ENCODE measurements around the gene FKBP15.
A peak's percentile ranks its signal among the peaks of the same experiment; 100 is the strongest.
"Not testable (repeated sequence)": the region's sequence is repeated elsewhere in the genome, so short reads cannot be mapped to it uniquely, and the experiment has no call there.

FKBP15 gene, protein sequence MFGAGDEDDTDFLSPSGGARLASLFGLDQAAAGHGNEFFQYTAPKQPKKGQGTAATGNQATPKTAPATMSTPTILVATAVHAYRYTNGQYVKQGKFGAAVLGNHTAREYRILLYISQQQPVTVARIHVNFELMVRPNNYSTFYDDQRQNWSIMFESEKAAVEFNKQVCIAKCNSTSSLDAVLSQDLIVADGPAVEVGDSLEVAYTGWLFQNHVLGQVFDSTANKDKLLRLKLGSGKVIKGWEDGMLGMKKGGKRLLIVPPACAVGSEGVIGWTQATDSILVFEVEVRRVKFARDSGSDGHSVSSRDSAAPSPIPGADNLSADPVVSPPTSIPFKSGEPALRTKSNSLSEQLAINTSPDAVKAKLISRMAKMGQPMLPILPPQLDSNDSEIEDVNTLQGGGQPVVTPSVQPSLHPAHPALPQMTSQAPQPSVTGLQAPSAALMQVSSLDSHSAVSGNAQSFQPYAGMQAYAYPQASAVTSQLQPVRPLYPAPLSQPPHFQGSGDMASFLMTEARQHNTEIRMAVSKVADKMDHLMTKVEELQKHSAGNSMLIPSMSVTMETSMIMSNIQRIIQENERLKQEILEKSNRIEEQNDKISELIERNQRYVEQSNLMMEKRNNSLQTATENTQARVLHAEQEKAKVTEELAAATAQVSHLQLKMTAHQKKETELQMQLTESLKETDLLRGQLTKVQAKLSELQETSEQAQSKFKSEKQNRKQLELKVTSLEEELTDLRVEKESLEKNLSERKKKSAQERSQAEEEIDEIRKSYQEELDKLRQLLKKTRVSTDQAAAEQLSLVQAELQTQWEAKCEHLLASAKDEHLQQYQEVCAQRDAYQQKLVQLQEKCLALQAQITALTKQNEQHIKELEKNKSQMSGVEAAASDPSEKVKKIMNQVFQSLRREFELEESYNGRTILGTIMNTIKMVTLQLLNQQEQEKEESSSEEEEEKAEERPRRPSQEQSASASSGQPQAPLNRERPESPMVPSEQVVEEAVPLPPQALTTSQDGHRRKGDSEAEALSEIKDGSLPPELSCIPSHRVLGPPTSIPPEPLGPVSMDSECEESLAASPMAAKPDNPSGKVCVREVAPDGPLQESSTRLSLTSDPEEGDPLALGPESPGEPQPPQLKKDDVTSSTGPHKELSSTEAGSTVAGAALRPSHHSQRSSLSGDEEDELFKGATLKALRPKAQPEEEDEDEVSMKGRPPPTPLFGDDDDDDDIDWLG

DNA sequence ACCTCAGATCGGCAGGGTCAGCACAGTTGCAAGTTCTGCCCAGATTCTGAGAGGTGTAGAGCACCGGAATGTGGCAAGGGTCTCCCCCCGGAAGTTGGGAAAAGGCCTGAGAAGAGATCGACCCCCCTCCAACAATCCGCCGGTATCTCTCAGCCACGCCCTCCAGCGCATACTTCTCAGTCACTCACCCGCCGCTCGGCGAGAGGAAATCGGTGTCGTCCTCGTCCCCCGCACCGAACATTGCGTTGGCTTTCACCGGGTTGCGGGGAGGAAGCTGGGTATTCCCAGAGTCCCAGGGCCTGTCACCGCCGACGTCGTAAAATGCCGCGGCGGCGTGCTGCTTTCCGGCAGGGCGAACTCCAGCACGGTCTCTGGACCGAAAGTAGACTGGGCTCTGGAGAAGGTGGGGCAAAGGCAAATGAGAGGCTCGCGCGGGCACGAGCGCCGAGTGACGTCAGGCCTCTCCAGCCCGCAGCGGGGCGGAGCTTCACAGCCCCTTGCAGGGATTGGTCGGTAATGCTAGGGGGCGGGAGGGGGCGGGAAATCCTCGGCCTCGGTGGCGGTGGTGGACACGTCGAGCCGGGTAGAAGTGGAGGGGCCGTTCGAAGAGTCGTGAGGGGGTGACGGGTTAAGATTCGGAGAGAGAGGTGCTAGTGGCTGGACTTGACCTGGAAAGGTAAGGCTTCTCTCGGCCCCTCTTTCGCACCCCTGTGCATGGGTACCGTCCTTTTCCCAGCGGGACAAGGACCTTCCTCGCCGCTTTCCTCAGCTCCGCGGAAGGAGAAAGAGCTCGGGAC, at the start of gene FKBP15, which contains the start of gene SLC31A1:
FKBP15 (minus strand) TSS at position 275 of the 797 bp plus-strand sequence; CDS start at position 241, 34 bp downstream.
SLC31A1 (plus strand) TSS at position 542 of the 797 bp plus-strand sequence. CDS start 34,605 bp downstream, outside the sequence.
- peak; percentile 93 to 95 for DNase-seq (ENCODE audit: low read depth in 2 of 2)

DNA sequence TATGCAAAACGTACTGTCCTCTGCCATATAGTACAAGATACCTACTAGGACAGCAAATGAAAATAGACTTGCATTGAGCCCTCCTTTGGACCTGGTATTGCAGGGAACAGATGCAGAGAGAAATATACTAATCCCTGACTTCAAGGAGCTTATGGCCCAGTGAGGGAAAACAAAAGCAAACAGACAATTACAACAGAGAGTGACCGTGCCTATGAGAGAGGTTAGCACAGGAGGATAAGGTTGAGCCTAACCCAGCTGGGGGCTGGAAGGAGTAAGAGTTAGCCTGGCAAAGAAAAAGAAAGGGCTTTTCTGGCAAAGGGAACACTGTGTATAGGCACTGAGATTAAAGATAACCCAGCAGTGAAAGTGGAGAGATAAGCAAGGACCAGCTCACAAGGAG, 48.8 kb upstream of the FKBP15 start:
- DNase-seq (ENCODE audit: low read depth in 2 of 2): no peak

DNA sequence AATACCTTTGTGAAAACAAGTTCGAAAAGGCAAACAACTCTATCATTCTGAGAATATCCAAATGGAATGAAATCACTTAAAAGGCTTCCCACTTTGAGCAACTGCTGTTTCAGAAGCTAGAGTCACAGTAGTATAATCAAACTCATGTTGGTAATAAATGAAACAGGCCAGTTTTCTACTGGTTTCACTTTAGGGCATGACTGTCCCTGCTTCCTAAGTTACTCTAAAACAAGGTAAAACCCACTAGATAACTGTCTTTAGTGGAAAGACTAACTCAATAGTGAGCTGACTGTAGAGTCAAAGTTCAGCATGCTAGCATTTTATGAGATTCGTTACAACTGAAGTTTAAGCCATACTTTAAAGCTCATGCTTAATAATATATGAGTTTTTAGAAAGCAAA, 48.3 kb upstream of the FKBP15 start:
- DNase-seq (ENCODE audit: low read depth in 2 of 2): no peak

DNA sequence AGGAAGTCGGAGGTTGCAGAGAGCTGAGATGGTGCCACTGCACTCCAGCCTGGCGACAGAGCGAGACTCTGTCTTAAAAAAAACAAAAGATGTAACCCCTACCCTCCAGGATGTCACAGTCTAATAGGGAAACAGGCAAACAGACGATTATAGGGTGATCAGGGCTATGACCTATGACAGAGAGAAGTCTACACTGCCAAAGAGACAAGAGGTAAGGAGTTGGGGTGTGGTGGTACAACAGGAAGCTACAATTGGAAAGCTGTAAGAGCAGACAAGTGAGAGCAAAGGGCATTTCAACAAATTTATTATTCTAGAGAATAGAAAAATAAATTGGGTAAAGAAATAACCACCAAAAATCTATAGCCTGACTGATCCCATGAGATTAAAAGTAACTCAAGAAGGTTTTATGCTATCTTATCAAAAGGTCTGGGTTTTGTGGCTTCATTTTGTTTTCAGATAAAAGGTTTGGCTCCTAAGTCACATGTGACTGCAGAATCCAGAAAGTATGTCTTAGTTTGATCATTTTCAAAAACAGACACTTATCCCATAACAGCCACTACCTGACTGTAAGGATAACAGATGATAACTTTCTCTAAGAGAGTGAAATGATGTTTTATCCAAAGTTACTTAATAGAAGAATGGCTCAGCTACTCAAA, 47.0 kb upstream of the FKBP15 start:
- no peak for DNase-seq (ENCODE audit: low read depth in 2 of 2)

DNA sequence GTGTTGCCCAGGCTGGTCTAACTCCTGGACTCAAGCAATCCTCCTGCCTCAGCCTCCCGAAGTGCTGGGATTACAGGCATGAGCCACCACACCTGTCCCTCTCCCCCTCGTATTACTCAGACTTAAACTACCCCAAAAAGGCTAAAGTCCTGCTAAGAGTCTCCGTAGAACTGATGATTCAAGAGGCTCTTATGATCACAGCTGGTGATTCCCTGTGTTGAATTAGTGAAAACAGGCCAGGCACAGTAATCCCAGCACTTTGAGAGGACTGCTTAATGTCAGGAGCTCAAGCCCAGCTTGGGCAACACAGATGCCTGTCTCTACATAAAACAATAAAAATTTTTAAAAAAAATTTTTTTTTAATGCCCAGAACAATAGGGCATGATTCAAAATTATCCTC, 45.1 kb upstream of the FKBP15 start:
- DNase-seq (ENCODE audit: low read depth in 2 of 2): no peak

DNA sequence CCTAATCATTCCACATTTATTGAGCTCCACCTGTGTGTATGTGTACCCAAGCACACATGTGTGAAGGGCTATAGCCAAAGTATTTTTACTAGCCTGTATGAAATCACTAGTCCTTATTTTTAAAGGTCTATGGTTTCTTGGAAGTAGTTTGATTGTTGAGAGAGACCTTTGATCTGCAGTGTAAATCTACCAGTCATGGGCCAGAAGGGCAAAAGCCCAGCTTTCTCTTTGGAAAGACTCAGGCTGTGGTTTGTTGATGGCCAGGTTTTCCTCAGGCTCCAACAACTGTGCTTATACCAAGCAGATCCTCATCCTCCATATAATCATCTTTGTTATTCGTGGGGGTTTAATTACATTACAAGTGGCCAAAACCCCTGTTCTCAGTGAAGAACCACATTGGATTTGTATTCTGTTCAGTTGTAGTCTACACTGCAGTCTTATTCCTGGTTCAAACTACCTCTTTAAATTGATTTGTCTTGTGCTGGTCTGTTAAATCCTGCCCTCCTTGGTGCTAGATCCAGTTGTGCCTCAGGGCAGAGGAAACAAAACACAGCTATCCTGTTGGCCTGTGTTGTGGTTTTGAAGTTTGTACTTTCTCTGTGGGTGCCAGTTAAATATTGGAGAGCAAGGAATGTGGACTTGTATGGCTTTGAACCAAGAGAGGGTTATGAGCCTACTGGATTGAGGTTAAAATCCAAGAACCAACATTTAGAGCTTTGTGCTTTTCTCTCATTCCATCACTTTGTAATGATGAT, 41.0 kb upstream of the FKBP15 start:
- DNase-seq (ENCODE audit: low read depth in 2 of 2): no peak

DNA sequence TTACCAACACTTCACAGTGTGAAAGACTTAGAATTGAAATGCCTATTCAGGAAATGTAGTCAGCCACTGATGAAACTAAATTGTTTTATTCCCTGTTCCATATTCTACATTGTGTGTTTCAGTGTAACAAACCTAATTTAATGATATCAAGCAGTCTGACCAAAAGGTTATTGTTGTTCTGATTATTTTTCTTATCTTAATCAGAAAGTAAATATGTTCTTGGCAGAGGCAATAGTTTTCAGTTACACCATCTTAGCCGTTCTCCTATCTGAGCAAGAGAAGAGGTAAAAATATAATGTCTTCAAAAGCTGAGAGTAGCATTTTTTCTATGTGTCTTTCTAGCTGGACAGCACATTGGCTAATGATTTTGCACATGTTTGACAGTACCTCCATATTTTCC, 37.2 kb upstream of the FKBP15 start:
- no peak for DNase-seq (ENCODE audit: low read depth in 2 of 2)

DNA sequence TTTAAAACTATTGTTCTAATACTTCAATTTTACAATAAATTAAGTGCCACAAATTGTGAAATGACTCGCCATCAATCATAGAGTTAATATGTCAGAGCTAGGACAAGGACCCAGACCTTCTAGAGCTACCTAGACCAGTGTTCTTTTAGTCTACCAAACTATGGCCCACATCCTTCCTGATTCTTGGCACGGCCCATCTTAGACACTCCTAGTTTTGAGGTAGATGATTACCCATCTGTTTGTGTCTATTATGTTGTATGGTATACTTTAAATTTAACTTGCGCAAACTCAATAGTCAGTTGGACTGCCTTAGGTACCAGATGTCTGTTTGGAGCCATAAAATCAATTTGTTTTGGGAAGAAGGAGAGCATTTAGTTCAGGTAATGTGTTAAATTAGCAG, 36.8 kb upstream of the FKBP15 start:
- DNase-seq (ENCODE audit: low read depth in 2 of 2): no peak

DNA sequence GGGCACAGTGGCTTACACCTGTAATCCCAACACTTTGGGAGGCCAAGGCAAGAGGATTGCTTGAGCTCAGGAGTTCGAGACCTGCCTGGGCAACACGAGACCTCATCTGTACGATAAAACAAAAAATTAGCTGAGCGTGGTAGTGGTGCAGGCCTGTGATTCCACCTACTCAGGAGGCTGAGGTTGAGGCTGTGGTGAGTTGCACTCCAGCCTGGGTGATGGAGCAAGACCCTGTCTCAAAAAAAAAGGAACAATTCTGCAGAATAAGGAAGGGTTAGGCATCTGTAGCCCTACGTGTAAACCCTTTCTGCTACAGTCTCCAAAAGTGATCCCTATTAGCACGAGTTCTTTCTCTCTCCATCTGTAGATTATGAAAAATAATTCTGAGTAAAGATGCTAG, 34.4 kb upstream of the FKBP15 start:
- no peak for DNase-seq (ENCODE audit: low read depth in 2 of 2)

DNA sequence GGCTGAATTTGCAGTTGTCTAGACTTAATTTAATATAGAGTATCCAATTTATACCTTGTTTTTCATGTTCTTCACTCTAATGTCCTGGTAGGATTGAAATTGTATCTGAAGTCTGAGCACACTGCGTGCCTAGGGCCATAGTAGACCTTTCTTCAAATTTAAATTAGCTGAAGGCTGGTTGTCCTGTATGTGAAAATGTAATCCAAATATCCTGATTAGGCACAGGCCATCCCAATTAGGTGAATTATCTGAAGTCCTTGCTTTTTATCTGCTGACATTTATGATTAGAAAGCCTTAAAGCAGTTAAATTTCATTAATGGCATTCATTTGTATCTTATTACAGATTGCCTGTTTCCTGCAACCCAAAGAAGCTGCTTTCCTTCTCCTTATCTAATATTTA, 33.9 kb upstream of the FKBP15 start:
- no peak for DNase-seq (ENCODE audit: low read depth in 2 of 2)

DNA sequence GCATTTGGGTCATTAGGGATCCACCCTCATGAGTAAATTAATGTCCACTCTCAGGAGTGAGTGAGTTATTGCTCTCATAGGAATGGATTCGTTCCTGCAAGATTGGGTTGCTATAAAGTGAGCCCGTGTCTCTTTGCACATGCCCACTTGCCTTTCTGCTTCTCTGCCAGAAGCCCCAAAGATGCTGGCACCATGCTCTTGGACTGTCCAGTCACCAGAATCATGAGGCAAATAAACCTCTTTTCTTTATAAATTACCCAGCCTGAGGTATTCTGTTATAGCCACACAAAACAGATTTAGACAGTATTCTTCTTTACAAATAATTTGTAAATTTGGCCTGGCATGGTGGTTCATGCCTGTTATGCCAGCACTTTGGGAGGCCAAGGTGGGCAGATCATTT, 29.7 kb upstream of the FKBP15 start:
- DNase-seq (ENCODE audit: low read depth in 2 of 2): no peak

DNA sequence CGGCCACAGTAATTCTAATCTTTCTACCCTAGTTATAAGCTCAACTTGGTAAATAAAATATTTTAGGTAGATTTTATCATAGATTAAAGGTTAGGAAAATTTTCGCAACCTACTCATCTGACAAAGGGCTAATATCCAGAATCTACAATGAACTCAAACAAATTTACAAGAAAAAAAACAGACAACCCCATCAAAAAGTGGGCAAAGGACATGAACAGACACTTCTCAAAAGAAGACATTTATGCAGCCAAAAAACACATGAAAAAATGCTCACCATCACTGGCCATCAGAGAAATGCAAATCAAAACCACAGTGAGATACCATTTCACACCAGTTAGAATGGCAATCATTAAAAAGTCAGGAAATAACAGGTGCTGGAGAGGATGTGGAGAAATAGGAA, 28.6 kb upstream of the FKBP15 start:
- not testable (repeated sequence) for DNase-seq (ENCODE audit: low read depth in 2 of 2)

DNA sequence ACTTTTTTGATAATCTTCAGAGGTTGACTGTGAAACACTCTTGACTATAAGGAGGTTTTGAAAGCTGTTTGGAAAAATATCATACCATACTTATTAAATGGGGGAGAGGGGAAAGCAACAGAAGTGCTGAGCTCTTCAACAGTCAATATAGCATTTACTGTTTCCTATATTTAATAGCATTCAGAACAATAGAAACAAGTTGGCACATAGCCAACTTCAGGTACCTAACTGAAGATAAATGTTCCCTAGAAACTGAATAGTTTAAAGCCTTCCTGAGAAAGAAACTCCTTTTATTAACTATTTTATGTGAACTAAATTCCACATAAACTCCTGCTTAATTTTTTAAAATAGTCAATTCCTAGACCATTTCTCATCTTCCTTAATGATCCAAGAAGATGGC, 26.6 kb upstream of the FKBP15 start:
- no peak for DNase-seq (ENCODE audit: low read depth in 2 of 2)

DNA sequence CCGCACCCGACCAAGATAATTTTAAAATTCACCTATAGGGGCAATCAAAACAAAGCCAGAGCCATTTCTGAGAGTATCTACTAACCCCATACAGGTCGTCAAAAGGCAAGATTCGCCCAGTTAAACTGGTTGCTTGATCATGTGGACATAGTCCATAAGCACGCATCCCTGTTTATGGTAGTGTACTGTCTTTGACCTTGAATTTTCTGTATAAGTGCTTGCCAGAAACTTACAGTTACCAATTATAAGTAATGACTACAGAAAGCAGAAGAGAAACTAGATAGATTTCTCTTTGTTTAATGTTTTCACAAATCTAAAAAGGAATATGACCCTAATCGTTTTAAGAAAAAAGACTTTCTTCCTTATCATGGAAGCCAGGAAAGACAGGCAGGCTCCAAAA, 25.9 kb upstream of the FKBP15 start:
- no peak for DNase-seq (ENCODE audit: low read depth in 2 of 2)

DNA sequence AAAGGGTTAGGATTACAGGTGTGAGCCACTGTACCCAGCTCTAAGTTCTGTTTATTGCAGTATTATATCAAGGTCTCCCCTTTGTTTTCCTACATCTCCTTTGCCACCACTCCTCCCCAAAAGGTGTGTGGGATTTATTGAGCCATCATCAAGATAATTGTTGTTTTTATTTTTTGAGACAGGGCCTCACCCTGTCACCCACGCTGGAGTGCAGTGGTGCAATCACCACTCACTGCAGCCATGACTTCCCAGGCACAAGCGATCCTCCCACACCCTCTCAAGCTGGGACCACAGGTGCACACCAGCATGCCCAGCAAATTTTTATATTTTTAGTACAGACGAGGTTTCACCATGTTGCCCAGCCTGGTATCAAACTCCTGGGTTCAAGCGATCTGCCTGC, 24.8 kb upstream of the FKBP15 start:
- no peak for DNase-seq (ENCODE audit: low read depth in 2 of 2)

DNA sequence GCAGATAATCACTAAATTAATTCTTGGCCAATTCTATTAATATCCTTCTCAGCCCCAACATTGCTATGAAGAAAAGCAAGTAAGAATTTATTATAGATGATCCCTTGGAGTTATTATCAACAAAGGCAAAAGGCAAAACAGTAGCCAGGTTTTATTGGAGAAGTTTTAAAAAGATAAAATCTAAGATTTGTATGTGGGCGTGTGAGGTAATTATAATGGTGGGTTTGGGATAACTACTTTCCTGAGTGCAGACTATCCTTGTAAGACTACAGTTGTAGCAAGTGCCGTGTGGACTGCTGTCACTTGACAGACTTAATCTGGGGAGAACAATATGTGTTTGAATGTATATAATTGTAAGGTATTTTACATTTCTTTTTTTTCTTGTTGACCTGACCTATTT, 23.5 kb upstream of the FKBP15 start:
- DNase-seq (ENCODE audit: low read depth in 2 of 2): no peak

DNA sequence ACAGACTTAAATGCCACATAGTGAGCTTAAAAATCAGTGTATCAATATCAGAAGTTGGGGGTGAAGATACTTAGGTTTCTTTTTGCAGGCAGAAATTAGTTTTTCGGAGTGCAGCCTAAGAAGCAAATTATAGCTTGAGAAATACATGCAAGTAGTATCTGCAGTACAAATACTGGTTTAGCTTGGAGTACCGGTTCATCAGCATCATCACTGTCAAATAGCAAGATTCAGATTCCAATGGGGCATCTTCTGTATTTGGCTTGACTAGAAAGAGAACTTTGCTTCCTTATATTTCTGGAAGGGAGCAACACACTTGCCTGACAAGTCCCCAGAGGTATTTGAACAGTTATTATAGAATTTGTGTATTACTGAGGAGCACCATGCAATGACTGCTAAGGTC, 20.1 kb upstream of the FKBP15 start:
- DNase-seq (ENCODE audit: low read depth in 2 of 2): no peak

DNA sequence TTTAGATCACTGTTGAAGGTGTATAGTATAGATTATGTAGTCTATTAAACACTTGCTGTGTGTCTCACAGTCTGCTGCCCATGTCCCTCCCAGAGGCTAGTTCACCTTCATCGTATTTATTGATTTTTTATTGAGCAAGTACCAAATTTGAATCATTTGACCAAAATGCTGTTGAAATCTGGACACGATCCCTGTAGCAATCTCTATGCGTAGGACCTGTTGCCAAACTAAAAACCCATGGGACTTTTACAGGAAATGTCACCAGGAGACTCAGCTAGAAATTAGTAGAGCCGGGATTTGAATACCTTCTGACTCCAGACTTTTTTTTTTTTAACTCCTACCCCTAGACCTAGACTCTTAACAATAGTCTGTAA, 17.8 kb upstream of the FKBP15 start:
- no peak for DNase-seq (ENCODE audit: low read depth in 2 of 2)

DNA sequence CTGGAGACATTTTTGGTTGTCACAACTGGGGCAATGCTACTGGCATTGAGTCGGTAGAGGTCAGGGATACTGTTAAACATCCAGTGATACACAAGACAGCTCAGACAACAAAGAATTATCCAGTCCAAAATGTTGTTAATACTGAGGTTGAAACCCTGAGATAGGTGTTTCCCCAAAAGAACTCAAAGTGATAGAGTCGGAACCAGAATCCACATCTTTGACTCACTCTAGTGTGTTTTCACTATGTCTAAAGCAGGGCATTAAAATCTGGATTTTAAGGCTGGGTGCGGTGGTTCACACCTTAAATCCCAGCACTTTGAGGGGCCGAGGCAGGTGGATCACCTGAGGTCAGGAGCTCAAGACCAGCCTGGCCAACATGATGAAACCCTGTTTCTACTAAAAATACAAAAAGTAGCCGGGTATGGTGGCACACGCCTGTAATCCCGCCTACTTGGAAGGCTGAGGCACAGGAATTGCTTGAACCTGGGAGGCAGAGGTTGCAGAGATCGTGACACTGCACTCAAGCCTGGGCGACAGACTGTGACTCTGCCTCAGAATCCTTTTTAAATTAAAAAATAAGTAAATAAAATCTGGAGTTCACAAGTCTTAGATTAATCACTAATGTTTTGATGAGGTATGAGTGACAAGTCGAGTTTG, 17.3 kb upstream of the FKBP15 start:
- DNase-seq (ENCODE audit: low read depth in 2 of 2): no peak

DNA sequence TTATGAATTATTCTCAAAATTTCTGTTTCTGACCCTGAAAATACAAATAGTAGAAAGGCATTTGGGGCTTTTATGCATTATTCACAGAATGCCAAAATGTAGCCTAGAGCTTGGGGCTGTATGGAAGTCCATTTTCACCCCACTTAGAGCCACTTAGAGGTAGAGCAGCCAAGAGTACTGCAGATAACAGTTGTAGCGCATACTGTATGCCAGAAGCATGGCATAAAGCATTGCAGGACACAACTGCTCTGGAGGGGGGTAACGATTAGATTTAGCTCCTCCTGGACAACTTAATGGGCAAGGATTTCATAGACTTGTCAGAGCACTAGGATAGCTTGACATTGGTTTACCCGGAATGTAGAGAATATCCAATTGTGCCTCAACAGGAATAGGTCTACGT, 15.9 kb upstream of the FKBP15 start:
- no peak for DNase-seq (ENCODE audit: low read depth in 2 of 2)
